ENCODE results near the gene WIPF3.

WIPF3 gene

GRCh38 chr7:29871787-29872398 lies 65.6 kb downstream of the WIPF3 start:
- Histone ChIP-seq H3K9me3 (ENCODE audit: control insufficient read depth, insufficient read depth, low read length) (no peaks in the 10 kb centered on the region), H3K36me3 (ENCODE audit: control insufficient read depth, insufficient read depth, low read length) (no peaks in the 10 kb centered on the region), H3K4me1 (ENCODE audit: control insufficient read depth, insufficient read depth, low read length) (no peaks in the 10 kb centered on the region), H3K27me3 (ENCODE audit: control insufficient read depth, insufficient read depth, low read length) (no peaks in the 10 kb centered on the region), H3K4me3 (ENCODE audit: low read depth, low read length) (no peak overlapping the region), H3K9ac (ENCODE audit: low read depth, low read length) (no peak overlapping the region)

GRCh38 chr7:29873644-29874294 lies 67.5 kb downstream of the WIPF3 start:
- no peaks in the 10 kb centered on the region for H3K4me1 ChIP-seq (ENCODE audit: control insufficient read depth, insufficient read depth, low read length)
- no peaks in the 10 kb centered on the region for H3K27me3 ChIP-seq (ENCODE audit: control insufficient read depth, insufficient read depth, low read length)
- H3K9ac ChIP-seq (ENCODE audit: low read depth, low read length), result no peak overlapping the region
- no peaks in the 10 kb centered on the region for H3K9me3 ChIP-seq (ENCODE audit: control insufficient read depth, insufficient read depth, low read length)
- H3K36me3 ChIP-seq (ENCODE audit: control insufficient read depth, insufficient read depth, low read length), result no peaks in the 10 kb centered on the region
- H3K4me3 ChIP-seq (ENCODE audit: low read depth, low read length), result no peak overlapping the region

DNA sequence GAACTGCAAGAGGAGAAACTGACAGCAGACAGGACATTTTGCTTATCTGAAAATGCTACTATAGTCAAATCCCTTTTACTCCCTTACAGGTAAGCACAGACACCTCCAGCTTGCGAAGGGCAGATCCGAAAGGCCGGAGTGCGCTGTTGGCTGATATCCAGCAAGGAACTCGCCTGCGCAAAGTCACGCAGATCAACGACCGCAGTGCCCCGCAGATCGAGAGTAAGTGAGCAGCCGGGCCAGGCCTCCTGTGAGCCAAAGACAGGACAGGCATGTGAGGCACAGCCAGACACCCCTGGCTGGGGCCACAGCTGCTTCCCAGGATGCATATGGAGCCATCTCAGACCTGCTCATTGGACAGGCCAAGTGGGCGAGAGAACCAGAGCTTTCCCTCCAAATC lies 69.4 kb downstream of the WIPF3 start:
- Histone ChIP-seq H3K4me1 (ENCODE audit: control insufficient read depth, insufficient read depth, low read length) (no peaks in the 10 kb centered on the region), H3K9ac (ENCODE audit: low read depth, low read length) (no peak overlapping the region), H3K36me3 (ENCODE audit: control insufficient read depth, insufficient read depth, low read length) (no peaks in the 10 kb centered on the region), H3K9me3 (ENCODE audit: control insufficient read depth, insufficient read depth, low read length) (no peaks in the 10 kb centered on the region), H3K27me3 (ENCODE audit: control insufficient read depth, insufficient read depth, low read length) (no peaks in the 10 kb centered on the region), H3K4me3 (ENCODE audit: low read depth, low read length) (no peak overlapping the region)

DNA sequence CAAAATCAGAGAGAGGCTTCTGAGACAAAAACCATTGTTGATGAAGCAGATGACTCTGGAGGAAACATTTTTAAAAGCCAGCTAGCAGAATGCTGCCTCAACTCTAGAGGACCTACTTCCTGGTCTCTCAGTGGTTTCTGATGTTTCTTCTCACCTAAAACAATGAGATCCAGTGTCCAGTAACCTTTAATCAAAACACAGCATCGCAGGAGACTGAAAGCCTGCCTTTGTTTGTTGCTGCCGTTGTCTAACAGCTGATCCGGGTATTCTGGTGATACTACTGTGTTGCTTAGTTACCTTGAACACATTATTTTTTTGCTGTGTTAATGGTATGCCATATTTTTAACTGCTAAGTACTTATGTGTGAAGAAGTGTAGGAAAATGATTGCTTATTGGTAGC lies 70.9 kb downstream of the WIPF3 start:
- no peak overlapping the region for H3K9ac ChIP-seq (ENCODE audit: low read depth, low read length)
- H3K4me3 ChIP-seq (ENCODE audit: low read depth, low read length), result no peak overlapping the region
- H3K27me3 ChIP-seq (ENCODE audit: control insufficient read depth, insufficient read depth, low read length), result no peaks in the 10 kb centered on the region
- H3K9me3 ChIP-seq (ENCODE audit: control insufficient read depth, insufficient read depth, low read length), result no peaks in the 10 kb centered on the region
- no peaks in the 10 kb centered on the region for H3K36me3 ChIP-seq (ENCODE audit: control insufficient read depth, insufficient read depth, low read length)
- H3K4me1 ChIP-seq (ENCODE audit: control insufficient read depth, insufficient read depth, low read length), result peaks cover 7% of the 10 kb centered on the region

DNA sequence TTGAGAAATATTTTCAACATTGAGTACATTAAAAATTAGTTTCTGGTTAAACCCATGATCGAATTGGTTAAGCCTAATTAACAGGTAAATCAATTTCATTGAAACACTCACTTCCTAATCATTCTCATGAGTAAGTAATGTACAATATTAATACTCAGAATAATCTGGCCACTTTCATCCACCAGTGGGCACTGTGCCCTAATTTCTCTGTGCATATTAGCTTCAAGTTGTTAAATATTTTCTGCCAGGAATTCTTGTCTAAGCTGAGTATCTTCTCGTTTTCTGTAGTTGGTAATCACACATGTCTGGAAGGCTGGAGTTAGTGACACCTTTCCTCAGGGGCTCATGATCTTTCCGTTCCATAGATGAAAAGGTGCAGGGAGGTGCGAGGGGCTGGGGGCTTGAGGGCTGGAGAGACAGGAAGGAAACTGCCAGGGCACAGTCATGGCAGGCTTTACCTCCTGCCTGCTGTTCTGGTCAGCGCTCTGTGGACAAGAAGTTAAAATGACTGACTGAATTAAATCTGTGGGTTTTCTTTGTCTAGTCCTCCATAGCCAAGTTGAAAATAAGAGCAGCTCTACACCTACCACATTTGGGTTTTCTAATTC lies 71.9 kb downstream of the WIPF3 start:
- Histone ChIP-seq H3K4me3 (ENCODE audit: low read depth, low read length) (no peak overlapping the region), H3K27me3 (ENCODE audit: control insufficient read depth, insufficient read depth, low read length) (peaks cover 2% of the 10 kb centered on the region), H3K9me3 (ENCODE audit: control insufficient read depth, insufficient read depth, low read length) (no peaks in the 10 kb centered on the region), H3K4me1 (ENCODE audit: control insufficient read depth, insufficient read depth, low read length) (peaks cover 17% of the 10 kb centered on the region), H3K9ac (ENCODE audit: low read depth, low read length) (no peak overlapping the region), H3K36me3 (ENCODE audit: control insufficient read depth, insufficient read depth, low read length) (no peaks in the 10 kb centered on the region)

DNA sequence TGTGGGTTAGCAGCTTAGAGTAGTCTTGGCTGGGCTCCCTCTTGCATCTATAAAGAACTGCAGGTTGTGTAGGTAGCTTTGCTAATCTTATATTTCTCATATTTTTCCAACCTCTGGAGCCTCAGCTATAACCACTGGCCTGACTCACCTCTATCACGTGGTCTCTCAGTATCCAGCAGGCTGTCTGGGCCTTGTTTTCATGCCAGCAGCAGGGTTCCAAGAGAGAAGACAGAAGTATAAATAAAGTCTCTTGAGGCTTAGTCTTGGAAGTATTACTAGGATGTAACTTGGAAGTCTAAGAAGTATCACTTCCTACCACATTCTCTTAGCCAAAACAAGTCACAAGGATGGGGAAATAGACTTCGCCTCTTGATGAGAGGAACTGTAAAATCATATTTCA lies 73.3 kb downstream of the WIPF3 start:
- Histone ChIP-seq H3K36me3 (ENCODE audit: control insufficient read depth, insufficient read depth, low read length) (no peaks in the 10 kb centered on the region), H3K4me3 (ENCODE audit: low read depth, low read length) (no peak overlapping the region), H3K9me3 (ENCODE audit: control insufficient read depth, insufficient read depth, low read length) (no peaks in the 10 kb centered on the region), H3K27me3 (ENCODE audit: control insufficient read depth, insufficient read depth, low read length) (peaks cover 2% of the 10 kb centered on the region), H3K4me1 (ENCODE audit: control insufficient read depth, insufficient read depth, low read length) (peaks cover 21% of the 10 kb centered on the region), H3K9ac (ENCODE audit: low read depth, low read length) (no peak overlapping the region)

GRCh38 chr7:29881724-29882123 lies 75.4 kb downstream of the WIPF3 start:
- Histone ChIP-seq H3K36me3 (ENCODE audit: control insufficient read depth, insufficient read depth, low read length) (no peaks in the 10 kb centered on the region), H3K27me3 (ENCODE audit: control insufficient read depth, insufficient read depth, low read length) (peaks cover 2% of the 10 kb centered on the region), H3K4me3 (ENCODE audit: low read depth, low read length) (no peak overlapping the region), H3K4me1 (ENCODE audit: control insufficient read depth, insufficient read depth, low read length) (peaks cover 25% of the 10 kb centered on the region), H3K9me3 (ENCODE audit: control insufficient read depth, insufficient read depth, low read length) (no peaks in the 10 kb centered on the region), H3K9ac (ENCODE audit: low read depth, low read length) (no peak overlapping the region)

DNA sequence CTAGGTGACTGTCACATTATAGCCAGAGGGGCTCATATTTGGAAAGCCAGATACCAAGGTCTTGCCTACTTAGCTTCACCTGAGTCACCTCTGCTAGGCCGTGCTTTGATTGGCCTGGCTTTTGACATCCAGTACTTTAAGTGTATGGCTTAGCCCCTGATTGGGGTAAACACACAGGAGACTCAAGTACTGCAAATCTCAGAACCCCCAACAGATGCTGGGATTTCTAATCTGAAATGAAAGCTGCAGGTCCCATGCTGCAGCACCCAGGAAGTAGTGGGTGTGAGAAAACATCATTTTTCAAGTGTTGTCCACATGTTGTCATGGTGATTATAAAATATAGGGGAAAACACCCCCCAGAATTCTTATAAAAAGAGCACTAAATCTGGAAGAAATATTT lies 76.2 kb downstream of the WIPF3 start:
- H3K27me3 ChIP-seq (ENCODE audit: control insufficient read depth, insufficient read depth, low read length), result peaks cover 2% of the 10 kb centered on the region
- no peak overlapping the region for H3K4me3 ChIP-seq (ENCODE audit: low read depth, low read length)
- no peaks in the 10 kb centered on the region for H3K9me3 ChIP-seq (ENCODE audit: control insufficient read depth, insufficient read depth, low read length)
- no peaks in the 10 kb centered on the region for H3K36me3 ChIP-seq (ENCODE audit: control insufficient read depth, insufficient read depth, low read length)
- H3K4me1 ChIP-seq (ENCODE audit: control insufficient read depth, insufficient read depth, low read length), result peaks cover 25% of the 10 kb centered on the region
- no peak overlapping the region for H3K9ac ChIP-seq (ENCODE audit: low read depth, low read length)

GRCh38 chr7:29883462-29884398 lies 77.4 kb downstream of the WIPF3 start:
- Histone ChIP-seq H3K36me3 (ENCODE audit: control insufficient read depth, insufficient read depth, low read length) (no peaks in the 10 kb centered on the region), H3K27me3 (ENCODE audit: control insufficient read depth, insufficient read depth, low read length) (peaks cover 2% of the 10 kb centered on the region), H3K9ac (ENCODE audit: low read depth, low read length) (no peak overlapping the region), H3K9me3 (ENCODE audit: control insufficient read depth, insufficient read depth, low read length) (no peaks in the 10 kb centered on the region), H3K4me1 (ENCODE audit: control insufficient read depth, insufficient read depth, low read length) (peaks cover 25% of the 10 kb centered on the region), H3K4me3 (ENCODE audit: low read depth, low read length) (peak overlapping the region; percentile 43)

GRCh38 chr7:29884399-29885272 lies 78.3 kb downstream of the WIPF3 start:
- peaks cover 2% of the 10 kb centered on the region for H3K27me3 ChIP-seq (ENCODE audit: control insufficient read depth, insufficient read depth, low read length)
- peak overlapping the region; percentile 47 for H3K9ac ChIP-seq (ENCODE audit: low read depth, low read length)
- H3K4me3 ChIP-seq (ENCODE audit: low read depth, low read length), result peak overlapping the region; percentile 71
- H3K4me1 ChIP-seq (ENCODE audit: control insufficient read depth, insufficient read depth, low read length), result peaks cover 25% of the 10 kb centered on the region
- peaks cover under 1% of the 10 kb centered on the region for H3K36me3 ChIP-seq (ENCODE audit: control insufficient read depth, insufficient read depth, low read length)
- no peaks in the 10 kb centered on the region for H3K9me3 ChIP-seq (ENCODE audit: control insufficient read depth, insufficient read depth, low read length)

- Histone ChIP-seq H3K4me1 (ENCODE audit: control insufficient read depth, insufficient read depth, low read length) (peaks cover 25% of the 10 kb centered on the region), H3K9ac (ENCODE audit: low read depth, low read length) (no peak overlapping the region), H3K9me3 (ENCODE audit: control insufficient read depth, insufficient read depth, low read length) (no peaks in the 10 kb centered on the region), H3K4me3 (ENCODE audit: low read depth, low read length) (no peak overlapping the region), H3K36me3 (ENCODE audit: control insufficient read depth, insufficient read depth, low read length) (peaks cover 5% of the 10 kb centered on the region), H3K27me3 (ENCODE audit: control insufficient read depth, insufficient read depth, low read length) (peaks cover 2% of the 10 kb centered on the region)
Observed at GRCh38 chr7:29885626-29886025, 79.3 kb downstream of the WIPF3 start.
